Adrenal gland (tissue), 12 donors: ENCODE data around the gene FGD5. TPM values are rescaled to one million over a fixed set of nuclear protein-coding genes. Genes with fewer than 3 reads are reported as not detected.

Experiments
- DNase-seq, 7 donors: peaks; one replicate each; pipeline ENCODE4 v3.0.0-alpha.2; 2019 to 2020
- H3K27ac ChIP-seq, 5 donors: fragments of 200-600 bp; sonication (generic) in 4 of 5; 1 replicate in 3 of 5; 2 replicates in 2 of 5; pipeline versions ENCODE4 v1.5.1 to v1.8.0; 2016 to 2020; ENCODE audit warnings: mild to moderate bottlenecking in 1 of 5
- H3K27me3 ChIP-seq: fragments of 200-600 bp; 2 replicates; pipeline ENCODE4 v1.8.0; 2021
- H3K36me3 ChIP-seq, 2 donors: fragments of 200-600 bp; replicated peaks in 1 of 2; 1 replicate in 1 of 2; 2 replicates in 1 of 2; pipeline versions ENCODE4 v1.5.1 to v1.8.0; 2018 to 2022
- H3K4me1 ChIP-seq, 2 donors: fragments of 200-600 bp; replicated peaks in 1 of 2; 1 replicate in 1 of 2; 2 replicates in 1 of 2; pipeline versions ENCODE4 v1.5.1 to v1.8.0; 2018 to 2021
- H3K4me3 ChIP-seq, 4 donors: fragments of 200-600 bp; sonication (generic) in 3 of 4; one replicate each; pipeline ENCODE4 v1.5.1; 2016 to 2018
- H3K9me3 ChIP-seq, 3 donors: fragments of 200-600 bp; sonication (generic) in 1 of 3; replicated peaks in 1 of 3; 1 replicate in 2 of 3; 2 replicates in 1 of 3; pipeline versions ENCODE4 v1.5.1 to v1.8.0; 2016 to 2021
- CTCF ChIP-seq, 6 experiments: fragments of 450-650 bp in 4 of 6; fragments of 200-600 bp in 2 of 6; sonication (generic) in 1 of 6; IDR thresholded peaks; 1 replicate in 5 of 6; 2 replicates in 1 of 6; pipeline versions ENCODE4 v1.5.1 to v1.8.0; 2016 to 2021; ENCODE audit warnings: antibody characterized with exemption in 6 of 6, mild to moderate bottlenecking in 2 of 6, moderate library complexity in 1 of 6
- POLR2A ChIP-seq, 2 donors: fragments of 450-650 bp; IDR thresholded peaks; one replicate each; pipeline ENCODE4 v1.6.1; 2017; ENCODE audit warnings: antibody characterized with exemption in 2 of 2, mild to moderate bottlenecking in 2 of 2, moderate library complexity in 1 of 2
- WGBS, 4 donors: extraction: QIAGEN DNeasy Blood & Tissue Kit in 2 of 4; methylation state at CpG; one replicate each; pipeline versions ENCODE4 v1.1.5 to v1.1.7; 2013 to 2017; 5-methylcytosine and 5-hydroxymethylcytosine counted together
- intact Hi-C, 2 donors: fragments of 100-400 bp; cut with DNase I; formaldehyde crosslinking; loops; one replicate each; pipeline versions ENCODE4 v1.14.1 to v1.15.0; 2022 to 2023
- polyA plus RNA-seq, 3 donors: library from polyadenylated mRNA; stranded (reverse); fragments of 200-250 nt in 2 of 3; fragments of 350-450 nt in 1 of 3; fragmentation: Illumina TruSeq in 1 of 3; extraction: RNeasy Lipid Tissue Mini Kit (QIAGEN cat#74804) in 1 of 3; gene quantifications; one replicate each; pipeline ENCODE4 v1.2.3, GENCODE V29; 2013 to 2014
- total RNA-seq, 9 donors: library from RNA; depleted of rRNA in 4 of 9; stranded (reverse); fragments of >200 nt in 4 of 9; fragments of 120-200 nt in 1 of 9; fragmentation: NEBNext Ultra II Directional in 1 of 9; extraction: Animal tissue kit (Norgen Biotek cat#: 25700) in 1 of 9; gene quantifications; one replicate each; pipeline versions ENCODE4 v1.1.0 to v1.2.4, GENCODE V29; 2013 to 2023
- donor health status: healthy with polysubstance abuse.
- donor health status: Bipolar disorder and iron deficiency.
- donor health status: DM: yes; HTN: yes; CAD: no.
- donor health status: DM: no; HTN: no; CAD: no.
- donor health status: DM: no; HTN: no; CAD: no.
- donor health status: DM: yes; HTN: yes; CAD: no.

Gene FGD5
- total and polyA plus RNA-seq, 12 donors = 4.9 to 21.4 (median 11.2) TPM

GRCh38 chr3:14814411-14814871 is 4.3 kb upstream of the FGD5 start:
- no peak overlapping the region for H3K4me3 ChIP-seq
- TF ChIP-seq CTCF (IDR thresholded peaks at IDR 0.05) = no peak
- TF ChIP-seq POLR2A (IDR thresholded peaks at IDR 0.05) = no peak
- H3K36me3 ChIP-seq = no peaks in the 10 kb centered on the region
- no peaks in the 10 kb centered on the region for H3K9me3 ChIP-seq
- no peak for DNase-seq
- no peak overlapping the region for H3K27ac ChIP-seq
- intact Hi-C loops = no loop called here
- H3K27me3 ChIP-seq = peaks cover 11% of the 10 kb centered on the region
- H3K4me1 ChIP-seq = no peaks in the 10 kb centered on the region
- 58 to 67% (median 62%) methylated on average over 4 of the region's 4 CpGs for WGBS, 4 donors

DNA sequence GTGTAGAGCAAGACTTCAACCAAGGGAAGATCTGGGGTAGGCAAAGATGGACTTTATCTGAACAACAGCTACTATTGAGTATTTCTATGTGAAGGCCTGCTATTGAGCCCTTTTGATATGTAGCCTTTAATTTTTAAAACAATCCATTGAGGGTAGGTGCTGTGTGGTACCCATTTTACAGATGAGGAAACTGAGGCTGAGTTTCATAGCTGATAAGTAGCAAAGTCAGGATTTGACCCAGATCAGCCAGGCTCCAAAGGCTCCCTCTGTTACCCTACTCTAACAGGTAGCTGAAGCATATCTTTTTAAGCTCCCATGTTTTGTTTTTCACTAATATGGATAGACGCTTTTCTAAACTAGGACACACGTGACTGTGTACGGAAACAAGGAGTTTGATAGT is 2.4 kb upstream of the FGD5 start:
- WGBS, 4 donors = 81 to 89% (median 84%) methylated on average over 3 of the region's 3 CpGs
- no peak for DNase-seq
- intact Hi-C loops = no loop called here
- H3K9me3 ChIP-seq = no peaks in the 10 kb centered on the region
- H3K27me3 ChIP-seq = no peaks in the 10 kb centered on the region
- H3K36me3 ChIP-seq = no peaks in the 10 kb centered on the region
- no peaks in the 10 kb centered on the region for H3K4me1 ChIP-seq
- no peak overlapping the region for H3K4me3 ChIP-seq
- no peak for TF ChIP-seq CTCF (IDR thresholded peaks at IDR 0.05)
- TF ChIP-seq POLR2A (IDR thresholded peaks at IDR 0.05) = no peak
- H3K27ac ChIP-seq = no peak overlapping the region

GRCh38 chr3:14819671-14820070 is 909 bp downstream of the FGD5 start:
- Histone ChIP-seq H3K4me3 (no peak overlapping the region), H3K36me3 (no peaks in the 10 kb centered on the region), H3K27me3 (no peaks in the 10 kb centered on the region), H3K9me3 (no peaks in the 10 kb centered on the region), H3K4me1 (peaks cover 0 to 8% of the 10 kb centered on the region in 2 donors), H3K27ac (no peak overlapping the region)
- TF ChIP-seq CTCF (IDR thresholded peaks at IDR 0.05) (no peak), POLR2A (IDR thresholded peaks at IDR 0.05) (no peak)
- intact Hi-C loops = no loop called here
- no peak for DNase-seq
- 79 to 86% (median 82%) methylated on average over 5 to 10 of the region's 10 CpGs for WGBS, 4 donors

DNA sequence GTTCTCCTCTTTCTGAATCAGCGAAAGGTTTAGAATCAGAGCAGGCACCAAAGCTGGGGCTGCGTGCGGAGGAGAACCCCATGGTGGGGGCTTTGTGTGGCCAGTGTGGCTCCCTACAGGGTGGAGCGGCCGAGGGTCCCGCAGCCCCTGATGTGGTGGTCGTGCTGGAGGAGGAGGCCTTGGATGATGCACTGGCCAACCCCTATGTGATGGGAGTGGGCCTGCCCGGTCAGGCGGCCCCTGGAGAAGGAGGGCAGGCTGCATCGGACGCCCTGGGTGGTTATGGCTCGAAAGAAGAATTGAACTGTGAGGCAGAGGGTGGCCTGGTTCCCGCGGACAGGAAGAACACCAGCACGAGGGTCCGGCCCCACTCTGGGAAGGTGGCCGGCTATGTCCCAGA is 1.4 kb downstream of the FGD5 start:
- DNase-seq = no peak

More for the DNA sequence above, 1.4 kb downstream of the FGD5 start:
- 86 to 97% (median 91%) methylated on average over 6 to 17 of the region's 17 CpGs for WGBS, 4 donors
- H3K27ac ChIP-seq = no peak overlapping the region
- H3K4me3 ChIP-seq = no peak overlapping the region
- no peaks in the 10 kb centered on the region for H3K9me3 ChIP-seq
- no peaks in the 10 kb centered on the region for H3K27me3 ChIP-seq
- H3K4me1 ChIP-seq = peaks cover 0 to 8% of the 10 kb centered on the region in 2 donors
- intact Hi-C loops = no loop called here
- no peak for TF ChIP-seq POLR2A (IDR thresholded peaks at IDR 0.05)
- TF ChIP-seq CTCF (IDR thresholded peaks at IDR 0.05) = no peak
- no peaks in the 10 kb centered on the region for H3K36me3 ChIP-seq
